Loucy (cell line): ENCODE data around the gene NUTM2E.
"Not testable (repeated sequence)": the region's sequence is repeated elsewhere in the genome, so short reads cannot be mapped to it uniquely, and the experiment has no call there.

Source experiments
- H2AFZ ChIP-seq: fragments of 200-600 bp; sonication (generic); 2 replicates; pipeline ENCODE4 v1.6.0; 2016; ENCODE audit warnings: antibody characterized with exemption, mild to moderate bottlenecking, low read length, moderate library complexity
- H3F3A ChIP-seq: fragments of 200-600 bp; 2 replicates; pipeline ENCODE4 v1.6.0; 2016; ENCODE audit warnings: antibody characterized with exemption, low read depth, mild to moderate bottlenecking
- H3K27me3 ChIP-seq: fragments of 200-600 bp; sonication (generic); 2 replicates; pipeline ENCODE4 v1.6.1; 2014; ENCODE audit warnings: low read length, mild to moderate bottlenecking; ENCODE audit not compliant: insufficient read depth, poor library complexity, severe bottlenecking
- H3K36me3 ChIP-seq: fragments of 200-600 bp; sonication (generic); 2 replicates; pipeline ENCODE4 v1.6.1; 2016; ENCODE audit warnings: low read length; ENCODE audit not compliant: insufficient read depth
- H3K4me1 ChIP-seq: fragments of 200-600 bp; sonication (generic); 2 replicates; pipeline ENCODE4 v1.5.1; 2014; ENCODE audit warnings: low read length, mild to moderate bottlenecking; ENCODE audit not compliant: insufficient read depth, poor library complexity, severe bottlenecking
- H3K4me2 ChIP-seq: fragments of 200-600 bp; sonication (generic); 2 replicates; pipeline ENCODE4 v1.6.0; 2014; ENCODE audit warnings: antibody characterized with exemption, low read length, low read depth, mild to moderate bottlenecking; ENCODE audit not compliant: poor library complexity, severe bottlenecking
- H3K4me3 ChIP-seq: fragments of 200-600 bp; sonication (generic); 2 replicates; pipeline ENCODE4 v1.5.1; 2014; ENCODE audit warnings: low read length, mild to moderate bottlenecking, mixed read lengths; ENCODE audit not compliant: poor library complexity, severe bottlenecking
- H3K79me2 ChIP-seq: fragments of 200-600 bp; sonication (generic); 2 replicates; pipeline ENCODE4 v1.6.1; 2014; ENCODE audit warnings: low read length; ENCODE audit not compliant: insufficient read depth
- H3K9ac ChIP-seq: fragments of 200-600 bp; sonication (generic); 2 replicates; pipeline ENCODE4 v1.6.0; 2014; ENCODE audit warnings: mild to moderate bottlenecking, low read depth, low read length, moderate library complexity; ENCODE audit not compliant: poor library complexity, severe bottlenecking
- H3K9me2 ChIP-seq: fragments of 200-600 bp; sonication (generic); replicated peaks from 2 replicates; pipeline ENCODE4 v1.6.1; 2016; ENCODE audit warnings: low read depth, low read length, mixed read lengths
- H3K9me3 ChIP-seq: fragments of 200-600 bp; sonication (generic); 2 replicates; pipeline ENCODE4 v1.6.1; 2014; ENCODE audit warnings: mild to moderate bottlenecking, antibody characterized with exemption, low read length, low read depth; ENCODE audit not compliant: insufficient read depth
- H4K20me1 ChIP-seq: fragments of 200-600 bp; sonication (generic); 2 replicates; pipeline ENCODE4 v1.6.0; 2014; ENCODE audit warnings: antibody characterized with exemption, low read length, mild to moderate bottlenecking; ENCODE audit not compliant: insufficient read depth, poor library complexity, severe bottlenecking

The NUTM2E gene

GRCh38 chr10:79789351-79789750 is 37.2 kb upstream of the NUTM2E start:
- not testable (repeated sequence) for H3K4me1 ChIP-seq, H3K4me2 ChIP-seq, H3K79me2 ChIP-seq

DNA sequence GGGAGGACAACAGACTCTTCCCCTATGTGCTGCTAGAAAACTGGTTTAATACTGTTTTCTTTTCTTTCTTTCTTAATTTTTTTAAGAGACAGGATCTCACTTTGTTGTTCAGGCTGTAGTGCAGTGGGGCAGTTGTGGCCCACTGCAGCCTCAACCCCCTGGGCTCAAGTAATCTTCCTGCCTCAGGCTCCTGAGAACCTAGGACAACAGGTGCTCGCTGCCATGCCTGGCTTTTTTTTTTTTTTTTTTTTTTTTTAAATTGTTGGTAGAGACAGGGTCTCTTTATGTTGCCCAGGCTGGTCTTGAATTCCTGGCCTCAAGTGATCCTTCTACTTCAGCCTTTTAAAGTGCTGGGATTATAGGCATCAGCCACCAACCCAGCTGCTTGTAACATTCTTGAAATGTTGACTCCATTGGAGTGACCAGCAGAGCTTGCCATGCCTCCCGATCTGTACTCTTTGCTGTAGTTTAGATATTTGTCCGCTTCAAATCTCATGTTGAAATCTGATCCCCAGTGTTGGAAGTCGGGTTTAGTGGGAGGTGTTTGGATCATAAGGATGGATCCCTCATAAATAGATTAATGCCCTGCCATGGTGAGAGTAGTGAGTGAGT is 34.5 kb upstream of the NUTM2E start:
- not testable (repeated sequence) for H3K36me3 ChIP-seq, H3K9ac ChIP-seq, H3K27me3 ChIP-seq, H2AFZ ChIP-seq, H3K79me2 ChIP-seq, H3K4me1 ChIP-seq, H3K9me3 ChIP-seq, H3K9me2 ChIP-seq, H4K20me1 ChIP-seq, H3F3A ChIP-seq, H3K4me3 ChIP-seq, H3K4me2 ChIP-seq

More at GRCh38 chr10:79789351-79789750, 37.2 kb upstream of the NUTM2E start:
- H3K9me3 ChIP-seq, H3K36me3 ChIP-seq, H3K27me3 ChIP-seq, H2AFZ ChIP-seq, H3K9ac ChIP-seq, H3K4me3 ChIP-seq, H4K20me1 ChIP-seq, H3F3A ChIP-seq, H3K9me2 ChIP-seq: not testable (repeated sequence)

DNA sequence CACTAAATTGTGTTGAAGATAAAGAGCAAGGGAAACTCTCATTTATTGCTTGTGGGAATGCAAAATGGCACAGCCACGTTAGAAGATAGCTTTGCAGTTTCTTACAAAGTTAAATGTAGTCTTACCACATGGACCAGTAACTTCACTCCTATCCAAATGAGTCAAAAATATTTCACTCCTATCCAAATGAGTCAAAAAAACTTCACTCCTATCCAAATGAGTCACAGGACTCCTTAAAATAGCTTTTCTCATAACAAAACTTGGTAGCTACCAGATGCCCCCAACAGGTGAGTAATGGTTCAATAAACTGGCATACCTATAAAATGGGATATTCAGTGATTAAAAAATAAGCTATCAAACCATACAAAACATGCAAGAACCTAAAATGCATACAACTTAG is 27.2 kb upstream of the NUTM2E start:
- not testable (repeated sequence) for H3K36me3 ChIP-seq, H3K27me3 ChIP-seq

GRCh38 chr10:79805857-79806256 is 20.7 kb upstream of the NUTM2E start:
- H2AFZ ChIP-seq, H3K4me2 ChIP-seq, H3K9me2 ChIP-seq, H3K79me2 ChIP-seq, H3K9ac ChIP-seq, H3F3A ChIP-seq, H4K20me1 ChIP-seq, H3K4me3 ChIP-seq, H3K4me1 ChIP-seq, H3K36me3 ChIP-seq, H3K9me3 ChIP-seq, H3K27me3 ChIP-seq: not testable (repeated sequence)

More for the DNA sequence above, 27.2 kb upstream of the NUTM2E start:
- not testable (repeated sequence) for H3K9ac ChIP-seq, H2AFZ ChIP-seq, H3K4me2 ChIP-seq, H3K79me2 ChIP-seq, H3K4me3 ChIP-seq, H3K9me2 ChIP-seq, H3K9me3 ChIP-seq, H4K20me1 ChIP-seq, H3K4me1 ChIP-seq, H3F3A ChIP-seq

- H3K9ac ChIP-seq, H3K4me1 ChIP-seq, H3F3A ChIP-seq, H3K79me2 ChIP-seq, H3K27me3 ChIP-seq, H3K4me3 ChIP-seq, H3K9me2 ChIP-seq, H3K36me3 ChIP-seq, H2AFZ ChIP-seq, H3K9me3 ChIP-seq, H4K20me1 ChIP-seq, H3K4me2 ChIP-seq: not testable (repeated sequence)
Measured at GRCh38 chr10:79811895-79812294, 14.6 kb upstream of the NUTM2E start.

- not testable (repeated sequence) for H3K27me3 ChIP-seq, H3K4me1 ChIP-seq, H3K9me3 ChIP-seq, H3K9ac ChIP-seq, H3K4me3 ChIP-seq, H3K9me2 ChIP-seq, H3F3A ChIP-seq, H3K79me2 ChIP-seq, H2AFZ ChIP-seq, H3K36me3 ChIP-seq, H4K20me1 ChIP-seq, H3K4me2 ChIP-seq
Measured at GRCh38 chr10:79816290-79816689, 10.2 kb upstream of the NUTM2E start.

DNA sequence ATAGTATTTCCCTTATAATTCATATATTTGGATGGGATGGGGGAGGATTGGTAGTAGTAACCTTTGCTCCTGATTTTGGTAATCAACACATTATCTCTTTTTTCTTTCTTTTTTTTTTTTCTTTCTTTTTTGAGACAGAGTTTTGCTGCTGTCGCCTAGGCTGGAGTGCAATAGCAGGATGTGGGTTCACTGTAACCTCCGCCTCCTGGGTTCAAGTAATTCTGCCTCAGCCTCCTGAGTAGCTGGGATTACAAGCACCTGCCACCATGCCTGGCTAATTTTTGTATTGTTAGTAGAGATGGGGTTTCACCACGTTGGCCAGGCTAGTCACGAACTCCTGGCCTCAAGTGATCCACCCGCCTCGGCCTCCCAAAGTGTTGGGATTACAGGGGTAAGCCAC is 3.2 kb upstream of the NUTM2E start:
- H3K4me1 ChIP-seq, H3K9me2 ChIP-seq, H3K27me3 ChIP-seq: not testable (repeated sequence)

More for the DNA sequence above, 3.2 kb upstream of the NUTM2E start:
- H3K9me3 ChIP-seq, H3K9ac ChIP-seq, H3F3A ChIP-seq, H3K36me3 ChIP-seq, H2AFZ ChIP-seq, H4K20me1 ChIP-seq: not testable (repeated sequence)
- Histone ChIP-seq H3K79me2 (peaks cover 23% of the 10 kb centered on the region; the same call in 1 of the 2 replicates), H3K4me3 (peak overlapping the region; percentile 32), H3K4me2 (peak overlapping the region; percentile 37)
